GM12892 (cell line): Measurements from ENCODE around the gene RAPGEF2.

ENCODE experiments used
- DNase-seq: peaks from one replicate; pipeline ENCODE4 v3.0.0; 2011; ENCODE audit not compliant: insufficient read length
- FAIRE-seq: peaks from 2 replicates; lab custom pipeline; 2011; peaks lifted over from hg19 to GRCh38; lab: Jason Lieb, UNC
- POLR2A ChIP-seq: IDR thresholded peaks from 2 replicates; pipeline ENCODE4 v1.6.1; 2011; ENCODE audit warnings: low read depth, low read length, control low read depth
- POLR2AphosphoS5 ChIP-seq: IDR thresholded peaks from 2 replicates; pipeline ENCODE4 v1.6.1; 2011; ENCODE audit warnings: low read depth, low read length, control low read depth
- TAF1 ChIP-seq: IDR thresholded peaks from 2 replicates; pipeline ENCODE4 v1.6.1; 2011; ENCODE audit warnings: low read depth, mild to moderate bottlenecking, control low read depth, low read length, borderline replicate concordance

Gene RAPGEF2

GRCh38 chr4:159121371-159121770, 18.5 kb downstream of the RAPGEF2 start:
- DNase-seq: no peak
- no peak for FAIRE-seq
- TF ChIP-seq TAF1 (no peak), POLR2AphosphoS5 (no peak), POLR2A (no peak)

GRCh38 chr4:159126716-159127115, 23.8 kb downstream of the RAPGEF2 start:
- DNase-seq: no peak
- TF ChIP-seq POLR2A (no peak), TAF1 (no peak), POLR2AphosphoS5 (no peak)
- FAIRE-seq: no peak

GRCh38 chr4:159127745-159128518, 25.1 kb downstream of the RAPGEF2 start:
- FAIRE-seq (no peak), DNase-seq (no peak)
- TF ChIP-seq POLR2A (no peak), POLR2AphosphoS5 (no peak), TAF1 (no peak)

GRCh38 chr4:159129814-159130550, 27.1 kb downstream of the RAPGEF2 start:
- DNase-seq (no peak), FAIRE-seq (peak; percentile 46)
- no peak for TF ChIP-seq POLR2AphosphoS5
- no peak for TF ChIP-seq POLR2A
- TF ChIP-seq TAF1: no peak

- FAIRE-seq (no peak), DNase-seq (no peak)
- TF ChIP-seq TAF1: no peak
- TF ChIP-seq POLR2A: no peak
- TF ChIP-seq POLR2AphosphoS5: no peak
Measured at GRCh38 chr4:159131564-159131963, 28.7 kb downstream of the RAPGEF2 start.

GRCh38 chr4:159134429-159134828, 31.6 kb downstream of the RAPGEF2 start:
- no peak for TF ChIP-seq POLR2AphosphoS5
- no peak for TF ChIP-seq TAF1
- no peak for TF ChIP-seq POLR2A
- DNase-seq (no peak), FAIRE-seq (no peak)

GRCh38 chr4:159137176-159137575, 34.3 kb downstream of the RAPGEF2 start:
- DNase-seq (no peak), FAIRE-seq (no peak)
- TF ChIP-seq POLR2AphosphoS5: no peak
- no peak for TF ChIP-seq TAF1
- TF ChIP-seq POLR2A: no peak

- TF ChIP-seq TAF1 (no peak), POLR2AphosphoS5 (no peak), POLR2A (no peak)
- FAIRE-seq (no peak), DNase-seq (no peak)
Measured at GRCh38 chr4:159138436-159138835, 35.6 kb downstream of the RAPGEF2 start.

GRCh38 chr4:159141193-159141592, 38.3 kb downstream of the RAPGEF2 start:
- no peak for TF ChIP-seq POLR2A
- no peak for TF ChIP-seq TAF1
- TF ChIP-seq POLR2AphosphoS5: no peak
- DNase-seq: no peak
- no peak for FAIRE-seq

GRCh38 chr4:159142241-159142640, 39.4 kb downstream of the RAPGEF2 start:
- TF ChIP-seq POLR2AphosphoS5 (no peak), POLR2A (no peak), TAF1 (no peak)
- DNase-seq: no peak
- no peak for FAIRE-seq

- no peak for TF ChIP-seq TAF1
- no peak for TF ChIP-seq POLR2AphosphoS5
- TF ChIP-seq POLR2A: no peak
- FAIRE-seq (no peak), DNase-seq (no peak)
Measured at GRCh38 chr4:159142681-159143384, 40.0 kb downstream of the RAPGEF2 start.

GRCh38 chr4:159143687-159144086, 40.8 kb downstream of the RAPGEF2 start:
- TF ChIP-seq POLR2A: no peak
- no peak for TF ChIP-seq TAF1
- no peak for TF ChIP-seq POLR2AphosphoS5
- FAIRE-seq (no peak), DNase-seq (no peak)
